HL-60/S4 treated with phorbol 12-myristate 13-acetate at 8.2 ng/mL for 4 days and 3 days (cell line): ENCODE data around the gene PALMD.

Source experiments
- in situ Hi-C: fragments of 300-500 bp; cut with MboI; formaldehyde crosslinking; loops from 2 replicates; pipeline ENCODE4 v1.15.0; 2022; ENCODE audit warnings: low sequenced_read_pairs

Gene PALMD

DNA sequence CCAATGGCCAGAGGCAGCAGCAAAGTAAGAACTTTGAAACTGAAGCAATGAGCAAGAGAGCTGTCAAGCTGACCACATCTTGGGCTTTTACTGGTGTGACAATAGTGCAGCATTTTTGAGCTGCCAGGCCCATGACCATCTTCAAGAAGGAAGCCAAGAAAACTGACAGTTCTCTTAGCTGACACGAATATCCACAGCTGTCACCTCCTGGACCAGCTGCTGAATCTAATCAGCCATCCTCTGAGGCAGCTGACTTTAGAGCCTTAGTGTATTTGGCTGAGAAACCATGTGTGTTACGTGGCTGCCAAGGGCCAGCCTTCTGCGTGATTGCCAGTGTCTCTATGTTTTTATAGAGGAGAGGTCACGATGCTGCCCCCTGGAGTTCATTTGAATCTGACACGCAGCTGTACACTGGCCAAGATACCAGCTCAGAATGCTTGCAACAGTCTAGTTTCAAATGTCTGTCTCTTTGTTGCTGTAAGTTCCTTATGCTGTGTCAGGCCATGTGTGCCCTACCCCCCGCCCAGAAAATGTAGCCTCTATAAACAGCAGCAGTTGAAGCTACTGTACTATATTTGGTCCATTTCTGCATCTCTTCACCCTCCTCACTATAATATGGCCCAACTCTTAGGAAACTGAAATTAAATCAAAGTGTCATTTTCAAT, 39.7 kb downstream of the PALMD start:
- in situ Hi-C loops, result no loop called here

DNA sequence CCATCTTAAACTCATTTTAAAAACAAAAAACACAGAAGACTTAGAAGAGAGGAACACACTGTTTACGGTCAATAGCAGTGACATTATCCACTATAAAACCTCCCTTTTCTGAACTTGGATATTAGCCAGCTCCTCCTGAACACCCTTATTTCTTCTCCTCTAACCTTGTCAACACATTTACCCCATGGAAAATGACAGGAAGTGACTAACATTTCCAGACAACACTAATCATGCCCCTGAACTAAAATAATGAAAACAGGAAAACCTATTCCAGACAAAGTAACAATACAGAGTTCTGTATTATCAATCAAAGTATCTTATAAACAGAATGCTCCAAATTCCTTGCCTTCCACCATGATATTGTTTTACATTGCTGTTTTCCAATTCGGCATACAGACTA, 45.3 kb downstream of the PALMD start:
- in situ Hi-C loops, result no loop called here

DNA sequence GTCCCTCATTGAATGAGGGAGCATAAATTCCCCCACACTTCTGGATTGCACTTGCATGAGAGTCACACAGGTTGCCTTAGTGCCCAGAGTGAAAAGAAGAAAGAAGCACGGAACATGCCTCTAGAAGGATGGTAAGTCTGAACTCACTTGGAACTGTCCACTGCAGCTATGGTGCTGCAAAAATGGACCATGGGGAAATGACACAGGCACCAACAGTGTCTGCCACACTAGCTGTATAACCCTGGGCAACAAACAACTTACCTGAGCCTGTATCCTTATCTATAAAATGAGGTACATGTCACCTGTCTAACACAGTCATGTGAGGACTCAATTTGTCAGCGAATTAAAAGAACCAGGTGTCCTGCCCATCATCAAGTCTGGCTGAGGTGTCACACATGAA, 50.7 kb downstream of the PALMD start:
- in situ Hi-C loops, result no loop called here

DNA sequence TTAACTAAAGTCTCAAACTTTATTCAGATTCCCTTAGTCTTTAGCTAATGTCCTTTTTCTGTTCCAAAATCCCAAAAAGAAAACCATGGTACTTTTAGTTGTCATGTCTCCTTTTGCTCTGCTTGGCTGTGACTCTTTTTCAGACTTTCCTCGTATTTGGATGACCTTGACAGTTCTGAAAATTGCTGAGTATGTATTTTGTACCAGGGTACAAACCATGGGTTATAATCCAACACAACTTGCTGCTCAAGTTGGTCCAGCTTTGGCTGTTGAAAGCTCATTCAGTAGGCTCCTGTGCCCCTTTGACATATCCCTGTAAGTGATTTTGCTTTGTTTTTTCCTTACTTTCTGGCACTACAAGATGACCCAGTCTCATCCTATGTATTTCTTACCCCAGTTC, 51.7 kb downstream of the PALMD start:
- in situ Hi-C loops, result no loop called here

DNA sequence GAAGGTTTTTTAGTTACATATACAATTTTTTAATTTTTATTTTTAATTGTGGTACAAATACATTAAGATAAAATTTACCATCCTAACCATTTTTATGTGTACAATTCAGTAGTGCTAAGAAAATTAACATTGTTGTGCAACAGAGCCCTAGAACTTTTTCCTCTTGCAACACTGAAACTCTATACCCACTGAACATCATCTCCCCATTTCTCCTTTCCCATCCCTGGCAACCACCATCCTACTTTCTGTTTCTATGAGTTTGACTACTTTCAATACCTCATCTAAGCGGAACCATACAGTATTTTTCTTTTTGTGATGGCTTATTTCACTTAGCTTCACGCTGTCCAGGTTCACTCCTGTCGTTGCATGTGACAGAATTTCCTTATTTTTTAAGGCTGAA, 54.1 kb downstream of the PALMD start:
- in situ Hi-C loops, result no loop called here

DNA sequence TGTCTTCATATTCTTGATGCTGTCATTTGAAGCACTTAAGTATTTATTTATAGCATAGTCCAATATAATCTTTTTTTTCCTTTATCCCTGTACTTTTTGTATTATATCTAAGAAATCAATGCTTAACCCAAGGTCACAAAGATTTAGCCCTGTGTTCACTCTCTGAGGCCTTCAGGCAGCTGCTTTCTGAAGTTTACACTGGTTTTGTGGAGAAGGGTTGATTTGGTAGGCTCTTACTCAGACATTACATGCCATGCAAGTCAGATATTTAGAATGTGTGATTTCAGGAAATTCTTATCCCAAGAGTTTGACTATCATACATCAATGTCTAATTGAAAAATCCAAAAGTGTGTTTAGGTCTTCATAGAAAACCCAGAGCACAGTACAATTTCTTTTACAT, 56.3 kb downstream of the PALMD start:
- in situ Hi-C loops, result no loop called here

DNA sequence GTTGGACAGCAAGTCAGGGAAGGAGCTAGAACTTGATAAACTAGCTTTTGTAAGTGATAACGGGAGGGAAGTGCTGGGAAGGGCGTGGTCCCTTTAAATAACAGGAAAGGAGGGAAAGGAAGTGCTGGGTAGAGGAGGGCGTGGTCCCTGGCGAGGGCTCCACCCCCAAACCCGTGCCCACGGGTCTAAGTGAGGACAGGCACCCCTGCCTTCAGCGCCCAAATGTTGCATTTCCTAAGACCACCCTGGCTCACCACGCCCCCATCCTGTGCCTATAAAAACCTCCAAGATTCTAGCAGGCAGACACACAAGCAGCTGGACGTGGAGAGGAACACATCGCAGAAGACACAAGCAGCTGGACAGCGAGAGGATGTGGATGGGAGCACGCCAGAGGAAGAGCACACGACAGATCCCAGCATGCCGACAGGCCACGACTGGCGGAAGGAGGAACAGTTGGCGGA, 58.5 kb downstream of the PALMD start:
- in situ Hi-C loops, result no loop called here

DNA sequence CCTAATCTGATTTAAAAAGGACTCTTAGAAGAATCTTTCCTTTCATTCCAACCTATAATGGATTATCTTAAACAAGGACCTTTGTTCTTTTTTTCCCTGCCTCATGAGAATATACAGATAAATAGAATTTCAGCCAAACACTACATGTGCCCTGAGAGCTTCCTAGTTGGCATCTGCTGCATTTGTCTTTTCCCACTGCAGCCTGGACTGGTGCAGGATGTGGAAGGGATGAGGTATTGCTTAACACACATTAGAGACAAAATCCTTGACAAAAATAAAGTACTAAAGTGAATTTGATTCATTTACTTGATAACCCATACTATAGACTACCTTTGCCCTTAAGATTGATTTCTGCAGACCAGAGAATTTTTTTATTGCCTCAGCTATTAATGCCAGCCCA, 59.5 kb downstream of the PALMD start:
- in situ Hi-C loops, result no loop called here

DNA sequence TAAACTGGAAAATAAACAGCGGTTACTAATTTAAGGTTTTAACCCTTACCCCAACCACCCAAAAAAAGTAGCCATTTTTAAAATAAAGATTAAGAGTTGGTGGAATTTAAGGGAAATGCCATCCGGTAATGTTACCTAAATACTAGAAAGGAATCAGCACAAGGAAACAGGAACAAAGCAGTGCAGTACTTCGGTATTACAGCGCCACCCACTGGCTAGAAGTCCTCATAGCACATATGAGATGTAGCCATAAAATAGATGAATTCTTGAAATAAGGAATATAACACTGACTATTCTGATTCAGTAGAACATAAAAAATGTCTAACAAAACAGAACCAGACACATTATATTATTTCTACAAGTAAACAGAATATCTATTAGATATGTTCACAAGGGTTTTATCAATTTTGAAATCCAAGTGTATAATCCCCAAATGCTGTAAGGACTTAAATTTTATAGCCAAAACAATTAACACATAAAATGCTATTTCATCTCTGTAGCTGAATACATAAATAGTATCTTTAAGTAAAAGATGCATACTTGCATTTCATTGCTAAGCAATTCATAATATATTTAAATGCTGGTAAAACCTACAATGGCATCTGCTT, 61.7 kb downstream of the PALMD start:
- in situ Hi-C loops, result no loop called here

DNA sequence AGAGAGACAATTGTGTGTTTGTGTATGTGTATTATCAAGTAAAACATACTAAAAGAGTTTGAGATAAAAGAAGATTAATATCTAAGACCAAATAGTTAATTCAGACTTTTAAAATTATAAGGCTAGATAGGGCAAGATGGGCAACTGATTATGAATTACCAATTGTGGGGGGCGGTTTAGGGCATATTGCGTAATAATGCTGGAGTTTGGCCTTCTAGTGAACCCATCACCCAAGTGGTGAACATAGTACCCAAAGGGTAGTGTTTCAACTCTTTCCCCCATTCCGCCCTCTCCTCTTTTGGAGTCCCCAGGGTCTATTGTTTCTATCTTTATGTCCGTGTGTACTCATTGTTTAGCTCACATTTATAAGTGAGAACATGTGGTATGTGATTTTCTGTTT, 65.1 kb downstream of the PALMD start:
- in situ Hi-C loops, result no loop called here

DNA sequence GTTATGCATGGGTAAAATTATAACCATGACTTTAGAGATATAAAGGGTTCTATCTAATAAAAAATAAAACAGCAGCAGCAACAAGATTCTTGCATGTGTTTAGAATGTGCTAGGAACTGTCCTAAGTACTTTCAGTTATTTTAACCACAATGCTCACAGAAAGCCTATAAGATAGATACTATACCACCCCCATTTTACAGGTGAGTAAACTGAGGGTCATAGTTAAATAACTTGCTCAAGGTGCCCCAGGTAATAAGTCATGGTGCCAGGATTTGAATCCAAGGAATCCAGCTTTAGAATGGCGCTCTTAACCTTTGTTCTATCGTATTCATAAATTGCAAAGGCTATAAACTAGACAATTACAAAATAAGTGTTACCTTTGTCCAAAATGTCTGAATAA, 67.1 kb downstream of the PALMD start:
- in situ Hi-C loops, result no loop called here

DNA sequence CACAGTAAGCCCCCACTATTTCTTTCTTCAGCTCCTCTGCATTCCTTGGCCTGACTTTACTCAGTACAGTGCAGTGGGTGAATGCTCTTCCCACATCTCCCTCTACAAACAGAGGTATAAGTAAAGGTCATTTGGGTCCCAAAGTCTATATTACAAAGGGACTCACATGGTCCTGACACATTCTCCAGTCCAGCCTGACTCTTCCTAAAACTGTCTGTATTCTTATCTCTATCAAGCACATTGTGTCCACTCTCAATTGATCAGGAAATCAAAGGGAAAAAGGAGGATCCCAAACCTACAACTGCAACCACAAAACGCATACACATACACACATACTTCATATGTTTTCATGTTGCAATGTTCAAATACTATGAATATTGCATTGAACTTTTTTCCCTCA, 71.1 kb downstream of the PALMD start:
- in situ Hi-C loops, result no loop called here

DNA sequence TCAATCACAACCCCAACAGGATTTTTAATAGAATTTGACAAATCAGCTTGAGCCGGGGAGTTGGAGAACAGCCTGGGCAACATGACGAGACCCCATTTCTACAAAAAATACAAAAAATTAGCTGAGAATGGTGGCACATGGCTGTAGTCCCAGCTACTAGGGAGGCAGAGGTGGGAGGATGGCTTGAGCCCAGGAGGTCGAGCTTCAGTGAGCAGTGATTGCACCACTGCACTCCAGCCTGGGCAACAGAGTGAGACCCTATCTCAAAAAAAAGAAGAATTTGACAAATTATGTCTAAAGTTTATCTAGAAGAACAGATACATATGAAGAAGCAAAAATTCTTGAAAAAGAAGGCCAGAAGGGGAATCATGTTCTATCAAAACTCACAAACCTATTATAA, 77.3 kb downstream of the PALMD start:
- in situ Hi-C loops, result no loop called here

DNA sequence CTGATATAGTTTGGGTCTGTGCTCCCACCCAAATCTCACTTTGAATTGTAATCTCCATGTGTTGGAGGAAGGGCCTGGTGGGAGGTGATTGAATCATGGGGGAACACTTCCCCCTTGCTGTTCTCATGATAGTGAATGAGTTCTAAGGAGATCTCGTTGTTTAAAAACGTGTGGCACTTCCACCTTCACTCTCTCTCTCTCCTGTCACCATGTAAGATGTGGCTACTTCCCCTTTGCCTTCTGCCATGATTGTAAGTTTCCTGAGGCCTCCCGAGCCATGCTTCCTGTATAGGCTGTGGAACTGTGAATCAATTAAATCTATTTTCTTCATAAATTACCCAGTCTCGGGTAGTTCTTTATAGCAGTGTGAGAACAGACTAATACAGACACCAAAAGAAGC, 80.1 kb downstream of the PALMD start:
- in situ Hi-C loops, result no loop called here

DNA sequence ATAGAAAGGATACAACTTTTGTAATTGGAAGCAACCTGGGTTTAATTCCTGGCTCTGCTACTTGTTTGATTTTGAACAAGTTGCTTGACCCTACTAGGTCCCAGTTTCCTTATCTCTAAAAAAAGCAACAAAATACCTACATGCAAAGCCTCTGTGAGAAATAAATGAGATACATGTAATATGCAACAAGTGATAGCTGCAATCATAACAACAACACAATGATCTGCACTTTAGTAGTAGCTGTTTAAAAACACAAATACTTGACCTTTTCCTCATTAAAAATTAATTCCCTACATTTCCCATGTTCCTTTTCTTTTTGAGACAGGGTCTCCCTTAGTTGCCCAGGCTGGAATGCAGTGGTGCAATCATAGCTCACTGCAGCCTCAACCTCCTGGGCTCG, 80.5 kb downstream of the PALMD start:
- in situ Hi-C loops, result no loop called here

DNA sequence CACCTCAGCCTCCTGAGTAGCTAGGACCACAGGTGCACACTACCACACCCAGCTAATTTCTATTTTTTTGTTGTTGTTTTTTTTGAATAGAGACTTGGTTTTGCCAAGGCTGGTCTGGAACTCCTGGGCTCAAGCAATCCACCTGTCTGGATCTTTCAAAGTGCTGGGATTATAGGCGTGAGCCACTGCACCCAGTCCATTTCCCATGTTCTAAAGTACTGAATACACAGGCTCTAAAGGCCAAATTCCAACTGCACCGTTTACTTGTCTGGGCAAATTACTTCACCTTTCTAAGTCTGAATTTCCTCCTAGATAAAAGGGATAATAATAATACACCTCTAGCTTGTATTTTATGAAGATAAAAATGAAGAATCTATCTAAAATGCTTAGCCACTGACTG, 80.9 kb downstream of the PALMD start:
- in situ Hi-C loops, result no loop called here

DNA sequence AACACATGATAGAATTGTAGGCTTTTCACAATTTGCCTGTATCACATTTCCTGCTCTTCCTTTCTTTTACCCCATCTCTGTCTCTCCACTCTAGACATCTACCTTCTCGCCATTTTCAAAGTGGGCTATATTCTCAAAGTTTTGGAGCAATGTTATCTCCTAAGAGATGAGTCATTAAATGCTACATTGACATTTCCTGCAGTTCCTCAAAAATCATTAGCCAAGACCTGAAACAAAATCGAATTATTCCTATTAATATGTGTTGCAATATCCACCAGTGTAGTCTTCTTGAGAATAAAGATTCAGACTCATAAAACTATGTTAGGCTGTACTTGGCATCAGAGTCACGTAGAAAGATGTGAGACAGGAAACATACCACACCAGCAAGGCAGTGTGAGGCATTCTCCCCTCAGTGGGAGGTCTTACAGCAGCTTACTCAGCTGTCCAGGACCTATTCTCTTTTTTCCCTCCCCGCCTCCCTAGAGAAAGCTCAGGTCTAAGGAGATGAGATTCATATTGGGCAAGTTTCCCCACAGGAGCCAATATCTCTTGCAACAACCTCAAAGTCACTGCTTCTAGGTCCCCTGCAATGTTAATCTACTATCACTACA, 81.8 kb downstream of the PALMD start:
- in situ Hi-C loops, result no loop called here

DNA sequence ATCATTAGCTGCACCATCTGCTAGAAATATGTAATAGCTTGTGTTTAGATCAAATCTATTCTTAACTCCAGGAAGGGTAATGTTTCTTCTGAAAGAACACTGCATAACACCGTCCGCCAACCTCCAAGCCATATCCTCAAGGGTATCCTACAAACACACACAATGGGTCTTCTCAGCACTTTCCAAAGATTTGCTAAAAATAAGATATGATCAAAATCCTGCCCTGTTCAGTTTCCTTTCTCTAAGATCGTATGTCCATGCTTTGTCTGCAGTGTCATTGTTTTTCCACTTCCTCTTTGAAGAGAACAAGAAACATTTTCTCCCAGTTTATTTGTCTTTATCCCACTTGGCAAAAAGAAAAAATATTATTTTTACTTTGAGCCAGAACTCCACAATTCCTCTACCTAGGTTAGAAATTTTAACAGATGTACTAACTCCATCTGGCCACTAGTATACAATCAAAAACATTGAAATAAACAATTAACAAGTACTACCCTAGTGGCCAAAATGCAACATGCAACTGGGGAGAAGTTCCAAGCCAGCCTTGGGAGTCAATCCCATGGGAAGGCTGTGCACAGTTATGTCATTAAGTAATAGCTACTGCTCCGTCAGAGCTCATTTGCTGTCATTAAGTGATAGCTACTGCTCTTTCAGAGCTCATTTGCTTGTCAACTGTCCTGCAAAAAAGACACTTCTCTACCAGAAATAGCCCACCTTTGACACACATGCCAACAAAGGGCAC, 82.8 kb downstream of the PALMD start:
- in situ Hi-C loops, result no loop called here

DNA sequence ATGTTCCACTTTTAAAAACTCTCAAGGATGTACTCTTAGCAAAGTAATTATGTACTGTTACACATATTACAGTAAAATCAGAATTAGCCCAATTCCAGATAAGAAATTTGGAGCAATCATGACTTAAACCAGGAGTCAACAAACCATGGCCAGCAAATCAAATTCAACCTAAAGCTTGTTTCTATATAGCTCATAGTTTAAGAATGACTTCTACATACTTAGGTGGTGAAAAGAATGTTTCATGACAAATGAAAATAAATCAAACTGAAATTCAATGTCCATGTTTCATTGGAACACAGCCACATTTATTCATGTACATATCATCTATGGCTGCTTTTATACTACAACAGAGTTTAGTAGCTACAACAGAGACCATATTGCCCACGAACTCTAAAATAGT, 85.5 kb downstream of the PALMD start:
- in situ Hi-C loops, result no loop called here

DNA sequence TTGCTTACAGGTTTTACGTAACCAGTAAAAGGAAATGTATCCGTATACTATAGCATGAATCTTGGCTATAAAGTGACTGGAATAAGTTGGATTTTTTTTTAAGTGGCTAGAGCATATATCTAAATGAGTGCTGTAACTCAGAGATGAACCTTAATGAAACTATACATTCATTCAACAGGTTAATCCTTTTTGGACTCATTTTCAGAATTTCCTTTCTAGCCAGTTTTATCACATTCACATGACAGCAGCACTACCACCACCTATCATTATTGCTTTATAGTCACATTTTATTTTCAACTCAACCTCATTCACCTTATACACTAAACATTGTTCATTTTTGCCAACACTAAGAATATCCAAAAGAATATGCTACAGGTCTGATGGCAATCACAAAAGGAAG, 89.9 kb downstream of the PALMD start:
- in situ Hi-C loops, result no loop called here

DNA sequence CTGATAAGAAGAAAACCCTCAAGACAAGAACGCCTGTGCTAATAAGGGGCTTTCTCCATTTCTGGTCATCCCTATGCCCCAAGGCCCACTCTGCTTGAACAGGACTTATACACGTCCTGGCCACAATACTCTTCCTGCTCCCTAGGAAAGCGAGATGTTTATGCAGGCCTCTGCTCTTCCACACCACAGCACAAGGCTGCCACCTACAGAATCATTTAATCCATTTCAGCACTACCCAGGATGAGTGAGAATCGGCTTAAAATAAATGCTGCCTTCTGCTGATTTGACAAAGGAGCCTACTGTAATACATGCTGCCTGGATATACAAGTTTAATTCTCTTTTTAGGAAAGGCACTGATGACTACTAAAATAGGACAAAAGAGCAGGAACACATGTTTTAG, 91.1 kb downstream of the PALMD start:
- in situ Hi-C loops, result no loop called here
